ENCODE results near the gene PCNX2. TPM values are rescaled to one million over a fixed set of nuclear protein-coding genes. Genes with fewer than 3 reads are reported as not detected.

Gene PCNX2
- total and polyA plus RNA-seq, 2 of the 13 experiments (the other 11 are each of a cell fraction or from before 2014, with no cell fraction given): 0.11 to 0.42 TPM

- ChIA-PET POLR2A (no interaction called here), CTCF (ENCODE audit: low intra/inter-chr PET ratio, low total read pairs) (no interaction called here)
- FAIRE-seq (no peak), DNase-seq (ENCODE audit: low spot score) (no peak), ATAC-seq (no peak)
- no peak for TF ChIP-seq GATAD1 (CRISPR knock-in tag; IDR thresholded peaks at IDR 0.05)
- TF ChIP-seq HNF1B (CRISPR knock-in tag; IDR thresholded peaks at IDR 0.05): no peak
- no peak for TF ChIP-seq DR1 (CRISPR knock-in tag; IDR thresholded peaks at IDR 0.05)
- no peak for TF ChIP-seq NCOA2 (CRISPR knock-in tag; IDR thresholded peaks at IDR 0.05)
- no peak for TF ChIP-seq ETV5 (CRISPR knock-in tag; IDR thresholded peaks at IDR 0.05; ENCODE audit: borderline replicate concordance)
- no peak for TF ChIP-seq FOXP1 (IDR thresholded peaks at IDR 0.05)
- TF ChIP-seq FOXP1 (CRISPR knock-in tag; IDR thresholded peaks at IDR 0.05): no peak
- TF ChIP-seq MED8 (CRISPR knock-in tag; IDR thresholded peaks at IDR 0.05; ENCODE audit: insufficient replicate concordance): no peak
- TF ChIP-seq ZNF564 (CRISPR knock-in tag; IDR thresholded peaks at IDR 0.05): no peak
- TF ChIP-seq KLF12 (CRISPR knock-in tag; IDR thresholded peaks at IDR 0.05; ENCODE audit: borderline replicate concordance): no peak
- TF ChIP-seq KLF9 (CRISPR knock-in tag; IDR thresholded peaks at IDR 0.05; ENCODE audit: low read depth): no peak
- TF ChIP-seq ATF1 (CRISPR knock-in tag; IDR thresholded peaks at IDR 0.05): no peak
- H2AFZ ChIP-seq (ENCODE audit: low read length): no peak overlapping the region
- no peaks in the 10 kb centered on the region for H3K79me2 ChIP-seq (ENCODE audit: insufficient read depth, low read length)
- H3K27ac ChIP-seq (ENCODE audit: extremely low read length, insufficient read depth, low read length): no peak overlapping the region
- no peaks in the 10 kb centered on the region; a peak in 1 of 5 replicates for H3K27me3 ChIP-seq (ENCODE audit: control insufficient read depth in 1 of 2, insufficient read depth in 2 of 2, low read length in 2 of 2)
- BruUV-seq (replicated peaks): no TSS peak
- no peaks in the 10 kb centered on the region for H3K9me3 ChIP-seq (ENCODE audit: low read length)
- no peaks in the 10 kb centered on the region for H4K20me1 ChIP-seq (ENCODE audit: insufficient read depth, low read length)
- H3K4me3 ChIP-seq (replicated peaks in 1 of 3; ENCODE audit: insufficient read depth in 1 of 3, low read depth in 2 of 3, low read length in 3 of 3): no peak overlapping the region
- in situ Hi-C loops (cut with HindIII; ENCODE audit: extremely low pct_ligation_motif_present, low pct_unique_long_range_greater_than_20kb): no loop called here
- intact Hi-C loops (cut with micrococcal nuclease; ENCODE audit: unreplicated experiment): no loop called here
- H3K4me2 ChIP-seq (ENCODE audit: low read depth, low read length): no peak overlapping the region
- H3K4me1 ChIP-seq (ENCODE audit: insufficient read depth, low read length): peaks cover 21% of the 10 kb centered on the region
- no peak overlapping the region for H3K9ac ChIP-seq (ENCODE audit: insufficient read depth, low read depth, low read length)
- H3K36me3 ChIP-seq (replicated peaks in 1 of 2; ENCODE audit: control insufficient read depth in 1 of 2, insufficient read depth in 2 of 2, low read length in 2 of 2): no peaks in the 10 kb centered on the region
- WGBS (ENCODE audit: low lambda C conversion rate): 54% methylated on average over 4 of the region's 4 CpGs
Observed at GRCh38 chr1:233251201-233251720, 44.3 kb downstream of the PCNX2 start.
